H1 (cell line): ENCODE results near the gene HES1. TPM values are rescaled to one million over a fixed set of nuclear protein-coding genes. Genes with fewer than 3 reads are reported as not detected.
A peak's percentile ranks its signal among the peaks of the same experiment; 100 is the strongest.

Experiments used
- CTCF ChIA-PET: fragments of 300-600 bp; sonication (Branson Sonifier 250); formaldehyde crosslinking; loops from one replicate; lab custom pipeline; 2021; ENCODE audit not compliant: partially characterized antibody; lab: Charles Lee
- POLR2A ChIA-PET: fragments of 300-600 bp; sonication (Branson Sonifier 250); formaldehyde crosslinking; loops from one replicate; lab custom pipeline; 2021; ENCODE audit warnings: inconsistent platforms; ENCODE audit not compliant: partially characterized antibody; lab: Charles Lee
- DNase-seq, 2 experiments: peaks; one replicate each; pipeline versions ENCODE4 v3.0.0 to v3.0.0-alpha.2; 2010 to 2022; ENCODE audit warnings: low spot score in 2 of 2, low read depth in 1 of 2, mixed read lengths in 1 of 2
- FAIRE-seq: peaks from 2 replicates; lab custom pipeline; 2011; peaks lifted over from hg19 to GRCh38; lab: Jason Lieb, UNC
- H2AFZ ChIP-seq: 2 replicates; pipeline ENCODE4 v1.8.1; 2012; ENCODE audit warnings: low read length, inconsistent platforms
- H2AK5ac ChIP-seq: 2 replicates; pipeline ENCODE4 v1.6.1; 2013; ENCODE audit warnings: low read depth, low read length
- H2BK120ac ChIP-seq: replicated peaks from 2 replicates; pipeline ENCODE3; 2013; ENCODE audit warnings: low read depth, low read length, inconsistent platforms
- H2BK12ac ChIP-seq: 2 replicates; pipeline ENCODE4 v1.6.1; 2013; ENCODE audit warnings: low read depth, low read length
- H2BK15ac ChIP-seq: 2 replicates; pipeline ENCODE4 v1.6.1; 2013; ENCODE audit warnings: low read length
- H2BK20ac ChIP-seq: 2 replicates; pipeline ENCODE4 v1.6.1; 2013; ENCODE audit warnings: low read length
- H2BK5ac ChIP-seq: 2 replicates; pipeline ENCODE4 v1.6.1; 2013; ENCODE audit warnings: low read depth, low read length
- H3K14ac ChIP-seq: 2 replicates; pipeline ENCODE4 v1.6.1; 2013; ENCODE audit warnings: inconsistent platforms; ENCODE audit not compliant: insufficient read length
- H3K18ac ChIP-seq: 2 replicates; pipeline ENCODE4 v1.6.1; 2013; ENCODE audit warnings: low read length; ENCODE audit errors: extremely low read depth
- H3K23ac ChIP-seq: 2 replicates; pipeline ENCODE4 v1.6.1; 2013; ENCODE audit warnings: inconsistent platforms; ENCODE audit not compliant: insufficient read length
- H3K23me2 ChIP-seq: 2 replicates; pipeline ENCODE4 v1.6.1; 2013; ENCODE audit warnings: low read depth, low read length
- H3K27ac ChIP-seq: 2 replicates; pipeline ENCODE4 v1.6.1; 2011; ENCODE audit warnings: low read depth, low read length, inconsistent platforms
- H3K27me3 ChIP-seq, 4 experiments: replicated peaks in 1 of 4; 1 replicate in 1 of 4; 2 replicates in 3 of 4; pipeline versions ENCODE4 v1.6.1 to v1.8.1; 2011 to 2013; ENCODE audit warnings: low read length in 3 of 4, mild to moderate bottlenecking in 3 of 4, inconsistent platforms in 2 of 4, mixed read lengths in 2 of 4, moderate library complexity in 1 of 4; ENCODE audit not compliant: control insufficient read depth in 3 of 4, insufficient read depth in 3 of 4; ENCODE audit errors: extremely low read depth in 1 of 4
- H3K36me3 ChIP-seq, 4 experiments: 2 replicates each; pipeline versions ENCODE4 v1.6.1 to v1.8.1; 2011 to 2013; ENCODE audit warnings: mild to moderate bottlenecking in 4 of 4, low read length in 3 of 4, moderate library complexity in 2 of 4, control low read depth in 1 of 4, inconsistent platforms in 1 of 4; ENCODE audit not compliant: insufficient read depth in 4 of 4, control insufficient read depth in 2 of 4
- H3K4ac ChIP-seq: replicated peaks from 2 replicates; pipeline ENCODE3; 2013; ENCODE audit warnings: low read length, low read depth, mixed read lengths, inconsistent platforms; ENCODE audit not compliant: insufficient read length
- H3K4me1 ChIP-seq, 4 experiments: replicated peaks in 1 of 4; 1 replicate in 1 of 4; 2 replicates in 3 of 4; pipeline versions ENCODE4 v1.6.1 to v1.8.1; 2011 to 2013; ENCODE audit warnings: low read length in 3 of 4, inconsistent platforms in 2 of 4, mixed read lengths in 1 of 4; ENCODE audit not compliant: insufficient read depth in 4 of 4, control insufficient read depth in 3 of 4
- H3K4me2 ChIP-seq, 2 experiments: 2 replicates each; pipeline versions ENCODE4 v1.6.1 to v1.8.1; 2011 to 2013; ENCODE audit warnings: low read depth in 2 of 2, low read length in 2 of 2, control low read depth in 1 of 2, inconsistent platforms in 1 of 2, mild to moderate bottlenecking in 1 of 2; ENCODE audit not compliant: insufficient read depth in 1 of 2
- H3K4me3 ChIP-seq, 4 experiments: fragments of 200-600, 300-600 bp in 1 of 4; sonication (generic), shearing (Covaris generic), sonication (Bioruptor Twin) in 1 of 4; 2 replicates each; pipeline versions ENCODE4 v1.5.1 to v1.8.1; 2011 to 2016; ENCODE audit warnings: low read length in 4 of 4, low read depth in 3 of 4, control low read depth in 2 of 4, inconsistent platforms in 2 of 4, mild to moderate bottlenecking in 2 of 4, mixed read lengths in 1 of 4, moderate library complexity in 1 of 4; ENCODE audit not compliant: insufficient read depth in 2 of 4; ENCODE audit errors: extremely low read depth in 1 of 4
- H3K56ac ChIP-seq: replicated peaks from 2 replicates; pipeline ENCODE3; 2013; ENCODE audit warnings: low read depth, mild to moderate bottlenecking, mixed read lengths, low read length, inconsistent platforms; ENCODE audit not compliant: insufficient read length
- H3K79me1 ChIP-seq: 2 replicates; pipeline ENCODE4 v1.6.1; 2013; ENCODE audit warnings: low read depth, low read length, control low read depth
- H3K79me2 ChIP-seq, 2 experiments: 2 replicates each; pipeline versions ENCODE4 v1.6.1 to v1.8.1; 2012 to 2013; ENCODE audit warnings: low read length in 2 of 2, mild to moderate bottlenecking in 2 of 2, inconsistent platforms in 1 of 2; ENCODE audit not compliant: insufficient read depth in 2 of 2, control insufficient read depth in 1 of 2
- H3K9ac ChIP-seq, 4 experiments: replicated peaks in 1 of 4; 1 replicate in 1 of 4; 2 replicates in 3 of 4; pipeline versions ENCODE4 v1.6.1 to v1.8.1; 2011 to 2013; ENCODE audit warnings: low read depth in 3 of 4, low read length in 3 of 4, control low read depth in 2 of 4, mild to moderate bottlenecking in 2 of 4, moderate library complexity in 2 of 4, inconsistent platforms in 1 of 4; ENCODE audit errors: extremely low read depth in 1 of 4
- H3K9me3 ChIP-seq, 2 experiments: 2 replicates each; pipeline versions ENCODE4 v1.6.1 to v1.8.1; 2012 to 2013; ENCODE audit warnings: mild to moderate bottlenecking in 2 of 2, moderate library complexity in 2 of 2, control low read depth in 1 of 2, inconsistent platforms in 1 of 2, low read depth in 1 of 2, low read length in 1 of 2, mixed read lengths in 1 of 2; ENCODE audit not compliant: insufficient read depth in 2 of 2
- H4K20me1 ChIP-seq, 2 experiments: replicated peaks in 1 of 2; 2 replicates each; pipeline versions ENCODE3 to v1.8.1; 2011 to 2013; ENCODE audit warnings: inconsistent platforms in 2 of 2, low read length in 2 of 2, mild to moderate bottlenecking in 1 of 2; ENCODE audit not compliant: insufficient read depth in 2 of 2, control insufficient read depth in 1 of 2
- H4K5ac ChIP-seq: 2 replicates; pipeline ENCODE4 v1.6.1; 2013; ENCODE audit warnings: low read length, low read depth, mixed read lengths, inconsistent platforms; ENCODE audit not compliant: insufficient read length
- H4K8ac ChIP-seq: 2 replicates; pipeline ENCODE4 v1.8.0; 2013; ENCODE audit warnings: mild to moderate bottlenecking, moderate library complexity, low read length, inconsistent platforms; ENCODE audit not compliant: insufficient read depth; ENCODE audit errors: extremely low read depth
- H4K91ac ChIP-seq: replicated peaks from 2 replicates; pipeline ENCODE3; 2013; ENCODE audit warnings: low read length, mixed read lengths, inconsistent platforms; ENCODE audit not compliant: insufficient read length
- GTF2F1 ChIP-seq: IDR thresholded peaks from 2 replicates; pipeline ENCODE4 v1.6.1; 2012; ENCODE audit warnings: low read depth, low read length, improper control_type of control experiment, borderline replicate concordance
- HDAC6 ChIP-seq: IDR thresholded peaks from one replicate; pipeline ENCODE4 v1.7.1; 2012; ENCODE audit warnings: low read depth, mild to moderate bottlenecking, inconsistent platforms, low read length, moderate library complexity
- KDM1A ChIP-seq: fragments of 200-600, 300-600 bp; sonication (generic); IDR thresholded peaks from 2 replicates; pipeline ENCODE4 v1.7.1; 2016; ENCODE audit warnings: mild to moderate bottlenecking, low read length, borderline replicate concordance
- PHF8 ChIP-seq: fragments of 200-600 bp; sonication (generic); conservative IDR thresholded peaks from 2 replicates; pipeline ENCODE4 v1.7.1; 2012; ENCODE audit warnings: low read depth, mild to moderate bottlenecking, inconsistent platforms, low read length, moderate library complexity
- POU5F1 ChIP-seq: IDR thresholded peaks from 2 replicates; pipeline ENCODE4 v1.6.1; 2011; ENCODE audit warnings: low read depth, mild to moderate bottlenecking, low read length, moderate library complexity
- SP2 ChIP-seq: IDR thresholded peaks from 2 replicates; pipeline ENCODE4 v1.6.1; 2012; ENCODE audit warnings: mild to moderate bottlenecking, low read length, inconsistent platforms
- SUZ12 ChIP-seq: fragments of 200-600 bp; sonication (generic); IDR thresholded peaks from 2 replicates; pipeline ENCODE4 v1.6.1; 2012; ENCODE audit warnings: mild to moderate bottlenecking, inconsistent platforms, low read length, moderate library complexity, mixed read lengths
- TBP ChIP-seq: IDR thresholded peaks from 2 replicates; pipeline ENCODE4 v1.6.1; 2011; ENCODE audit warnings: low read depth, low read length, improper control_type of control experiment
- WGBS, 2 experiments: shearing (Covaris generic) in 1 of 2; methylation state at CpG; one replicate each; pipeline versions ENCODE4 v1.1.6 to v1.1.7; 2013 to 2015; ENCODE audit warnings: low lambda C conversion rate in 2 of 2, mixed read lengths in 2 of 2, inconsistent platforms in 1 of 2, low coverage in 1 of 2, missing lambda C conversion rate in 1 of 2; ENCODE audit not compliant: insufficient replicate concordance in 2 of 2, insufficient coverage in 1 of 2, insufficient read length in 1 of 2; ENCODE audit errors: extremely low coverage in 1 of 2, missing lambda C conversion rate in 1 of 2; 5-methylcytosine and 5-hydroxymethylcytosine counted together
- polyA plus RNA-seq, 7 experiments: library from polyadenylated mRNA; depleted of rRNA in 3 of 7; stranded (reverse) in 5 of 7; unstranded in 2 of 7; fragments of >200 nt in 5 of 7; fragments of 200-250 nt in 2 of 7; gene quantifications; 1 replicate in 5 of 7; 2 replicates in 1 of 7; 4 replicates in 1 of 7; pipeline versions ENCODE4 v1.2.1 to v1.2.3, GENCODE V29; 2011 to 2013; ENCODE audit warnings: missing spikeins in 2 of 7, mixed read lengths in 2 of 7
- total RNA-seq: library from RNA; stranded (reverse); fragmentation: NEBNext Ultra II Directional; extraction: Animal tissue kit (Norgen Biotek cat#: 25700); gene quantifications from 2 replicates; pipeline ENCODE4 v1.2.1, GENCODE V29; 2021

Gene HES1
- total and polyA plus RNA-seq, 2 of the 8 experiments (the other 6 are each of a cell fraction or from before 2014, with no cell fraction given): 7.9 to 12.9 TPM

GRCh38 chr3:194095464-194095863, 40.5 kb upstream of the HES1 start:
- Histone ChIP-seq H4K8ac (no peak overlapping the region), H3K56ac (no peak overlapping the region), H3K23ac (no peak overlapping the region), H3K4me3 (no peak overlapping the region), H3K79me2 (no peaks in the 10 kb centered on the region), H2BK20ac (no peak overlapping the region), H3K23me2 (no peaks in the 10 kb centered on the region), H4K91ac (peak overlapping the region; percentile 25), H3K14ac (no peak overlapping the region), H2AK5ac (no peak overlapping the region), H3K18ac (no peak overlapping the region), H3K79me1 (no peaks in the 10 kb centered on the region), H2BK120ac (no peak overlapping the region), H2BK15ac (no peak overlapping the region), H2AFZ (no peak overlapping the region), H3K36me3 (no peaks in the 10 kb centered on the region), H3K27ac (no peak overlapping the region), H3K9ac (no peak overlapping the region), H4K20me1 (no peaks in the 10 kb centered on the region), H3K4ac (no peak overlapping the region), H4K5ac (no peak overlapping the region), H3K9me3 (no peaks in the 10 kb centered on the region), H3K4me2 (no peak overlapping the region), H2BK5ac (no peak overlapping the region), H2BK12ac (no peak overlapping the region), H3K27me3 (no peaks in the 10 kb centered on the region; a peak in 1 of 7 replicates), H3K4me1 (peaks cover 0 to 12% (median 0%) of the 10 kb centered on the region in 4 experiments; a peak in 5 of 7 replicates)
- TF ChIP-seq POU5F1: no peak
- no peak for TF ChIP-seq SP2
- TF ChIP-seq HDAC6: no peak
- TF ChIP-seq GTF2F1: no peak
- TF ChIP-seq PHF8: no peak
- TF ChIP-seq TBP: no peak
- no peak for TF ChIP-seq KDM1A
- no peak for TF ChIP-seq SUZ12
- 77% methylated on average over 4 of the region's 4 CpGs; no CpG with 5 or more reads in 1 of the 2 experiments for WGBS, 2 experiments
- ChIA-PET POLR2A (no interaction called here), CTCF (no interaction called here)
- FAIRE-seq: no peak
- DNase-seq: no peak
